A549 (cell line): ENCODE data around the gene CUL9. TPM values are rescaled to one million over a fixed set of nuclear protein-coding genes. Genes with fewer than 3 reads are reported as not detected.
A peak's percentile ranks its signal among the peaks of the same experiment; 100 is the strongest.

ENCODE experiments used
- ATAC-seq, 2 experiments: fragments of 200-7000 bp in 1 of 2; fragments of >200 bp in 1 of 2; cut with Nextera tagmentation in 1 of 2; cut with Tn5 transposase in 1 of 2; 3 replicates each; pipeline versions ENCODE4 v1.8.0 to v1.9.1; 2018 to 2020; ENCODE audit warnings: mild to moderate bottlenecking in 1 of 2, moderate library complexity in 1 of 2
- CTCF ChIA-PET: fragments of 300-600 bp; sonication (Branson Sonifier 250); formaldehyde crosslinking; extraction: SDS; loops from one replicate; lab custom pipeline; 2021; ENCODE audit warnings: antibody characterized with exemption, inconsistent platforms; lab: Yijun Ruan, JAX
- POLR2A ChIA-PET: fragments of 350-600 bp; formaldehyde crosslinking; extraction: SDS; loops from one replicate; lab custom pipeline; 2021; ENCODE audit warnings: antibody characterized with exemption, inconsistent platforms; lab: Yijun Ruan, JAX
- DNase-seq, 2 experiments: peaks; one replicate each; pipeline versions ENCODE4 v3.0.0 to v3.0.0-alpha.2; 2011 to 2016; ENCODE audit warnings: low read depth in 1 of 2, low spot score in 1 of 2
- FAIRE-seq: peaks from 2 replicates; lab custom pipeline; 2011; peaks lifted over from hg19 to GRCh38; lab: Jason Lieb, UNC
- H3K27ac ChIP-seq, 2 experiments: fragments of >200 bp; sonication (Bioruptor Twin); formaldehyde crosslinking; 3 replicates each; pipeline ENCODE4 v1.5.1; 2016 to 2017
- H3K4me1 ChIP-seq: fragments of >200 bp; sonication (Bioruptor Twin); formaldehyde crosslinking; 3 replicates; pipeline ENCODE4 v1.6.1; 2016
- H3K4me2 ChIP-seq: fragments of >200 bp; sonication (Bioruptor Twin); formaldehyde crosslinking; 3 replicates; pipeline ENCODE4 v1.6.1; 2016
- H3K4me3 ChIP-seq: fragments of >200 bp; sonication (Bioruptor Twin); formaldehyde crosslinking; 3 replicates; pipeline ENCODE4 v1.5.1; 2016
- H3K9me3 ChIP-seq: fragments of >200 bp; sonication (Bioruptor Twin); formaldehyde crosslinking; 3 replicates; pipeline ENCODE4 v1.6.1; 2016
- CBX2 ChIP-seq: fragments of 200-600 bp; sonication (generic); IDR thresholded peaks from 2 replicates; pipeline ENCODE4 v1.6.1; 2016; ENCODE audit warnings: low read depth, mild to moderate bottlenecking, borderline replicate concordance
- CEBPB ChIP-seq, 2 experiments: fragments of >200 bp in 1 of 2; sonication (Bioruptor Twin) in 1 of 2; formaldehyde crosslinking in 1 of 2; IDR thresholded peaks; 2 replicates each; pipeline ENCODE4 v1.6.1; 2012 to 2016
- EHMT2 ChIP-seq: fragments of 200-600 bp; sonication (generic); IDR thresholded peaks from 2 replicates; pipeline ENCODE4 v1.6.1; 2016; ENCODE audit warnings: antibody characterized with exemption, low read depth, mild to moderate bottlenecking, moderate library complexity
- ESRRA ChIP-seq: fragments of 150-350 bp; IDR thresholded peaks from 2 replicates; pipeline ENCODE4 v1.6.1; 2014; ENCODE audit warnings: mild to moderate bottlenecking, low read length, borderline replicate concordance
- FOSB ChIP-seq: fragments of 250-450 bp; sonication (Bioruptor Pico); IDR thresholded peaks from 2 replicates; pipeline ENCODE4 v1.5.0; 2020; ENCODE audit warnings: mild to moderate bottlenecking, moderate library complexity
- FOXS1 ChIP-seq: fragments of 250-450 bp; sonication (Bioruptor Pico); IDR thresholded peaks from 2 replicates; pipeline ENCODE4 v1.5.0; 2020; ENCODE audit warnings: mild to moderate bottlenecking, moderate library complexity
- HOXA7 ChIP-seq: fragments of 250-450 bp; sonication (Bioruptor Pico); IDR thresholded peaks from 2 replicates; pipeline ENCODE4 v1.5.0; 2020; ENCODE audit warnings: mild to moderate bottlenecking, moderate library complexity
- MAZ ChIP-seq: fragments of 150-350 bp; IDR thresholded peaks from 2 replicates; pipeline ENCODE4 v1.6.1; 2014; ENCODE audit warnings: antibody characterized with exemption, low read depth, low read length, borderline replicate concordance
- NFE2L2 ChIP-seq: fragments of 150-350 bp; conservative IDR thresholded peaks from 2 replicates; pipeline ENCODE4 v1.6.1; 2014; ENCODE audit warnings: low read length
- PHF8 ChIP-seq: fragments of 200-600 bp; sonication (generic); IDR thresholded peaks from 2 replicates; pipeline ENCODE4 v1.6.1; 2016; ENCODE audit warnings: low read depth, mild to moderate bottlenecking, antibody characterized with exemption, moderate library complexity, borderline replicate concordance
- POLR2AphosphoS2 ChIP-seq: conservative IDR thresholded peaks from 2 replicates; pipeline ENCODE4 v1.6.1; 2012; ENCODE audit warnings: low read length, improper control_type of control experiment, inconsistent platforms
- RCOR1 ChIP-seq: fragments of 150-350 bp; IDR thresholded peaks from 2 replicates; pipeline ENCODE4 v1.6.1; 2014; ENCODE audit warnings: antibody characterized with exemption, low read length, low read depth
- RNF2 ChIP-seq: fragments of 200-600 bp; sonication (generic); IDR thresholded peaks from 2 replicates; pipeline ENCODE4 v1.6.1; 2016; ENCODE audit warnings: low read depth, mild to moderate bottlenecking, antibody characterized with exemption, moderate library complexity, borderline replicate concordance
- SMC3 ChIP-seq: fragments of >200 bp; sonication (Bioruptor Twin); formaldehyde crosslinking; IDR thresholded peaks from 3 replicates; pipeline ENCODE4 v1.6.1; 2018; ENCODE audit warnings: inconsistent platforms
- SREBF2 ChIP-seq: fragments of 450-650 bp; IDR thresholded peaks from 2 replicates; pipeline ENCODE4 v1.6.1; 2014; ENCODE audit warnings: mild to moderate bottlenecking, moderate library complexity
- ZFP36 ChIP-seq: fragments of 450-650 bp; IDR thresholded peaks from 2 replicates; pipeline ENCODE4 v1.6.1; 2014; ENCODE audit warnings: borderline replicate concordance; ENCODE audit not compliant: partially characterized antibody
- ZSCAN20 ChIP-seq: fragments of 250-450 bp; sonication (Bioruptor Pico); IDR thresholded peaks from 2 replicates; pipeline ENCODE4 v1.8.0; 2022; ENCODE audit warnings: mild to moderate bottlenecking, moderate library complexity
- WGBS: methylation state at CpG from one replicate; pipeline ENCODE4 v1.1.6; 2017; ENCODE audit errors: missing lambda C conversion rate; 5-methylcytosine and 5-hydroxymethylcytosine counted together
- polyA plus RNA-seq, 4 experiments: library from polyadenylated mRNA; depleted of rRNA in 3 of 4; stranded (reverse); fragments of >200 nt; fragmentation: RNase III in 1 of 4; extraction: RNeasy Plus Mini Kit Qiagen cat#74134 plus additional on column Dnase treatment in 1 of 4; gene quantifications; 2 replicates in 3 of 4; 3 replicates in 1 of 4; pipeline ENCODE4 v1.2.3, GENCODE V29; 2011 to 2017
- TF ChIP-seq, protein P1 (sequence below): IDR thresholded peaks from 2 replicates; pipeline ENCODE4 v1.6.1; 2012; ENCODE audit warnings: low read depth, borderline replicate concordance
- TF ChIP-seq, protein P2 (sequence below): fragments of 200-600 bp; sonication (generic); IDR thresholded peaks from 2 replicates; pipeline ENCODE4 v1.6.1; 2016; ENCODE audit warnings: antibody characterized with exemption, mild to moderate bottlenecking, moderate library complexity
- TF ChIP-seq, protein P3 (sequence below): fragments of >200 bp; sonication (Bioruptor Twin); formaldehyde crosslinking; IDR thresholded peaks from 2 replicates; pipeline ENCODE4 v1.6.1; 2016
- TF ChIP-seq, protein P4 (sequence below): IDR thresholded peaks from 2 replicates; pipeline ENCODE4 v1.6.1; 2012
- TF ChIP-seq, protein P5 (sequence below): IDR thresholded peaks from 2 replicates; pipeline ENCODE4 v1.6.1; 2012
- TF ChIP-seq, protein P6 (sequence below): fragments of 250-450 bp; sonication (Bioruptor Pico); IDR thresholded peaks from 2 replicates; pipeline ENCODE4 v1.5.0; 2020; ENCODE audit warnings: low read depth, mild to moderate bottlenecking, moderate library complexity

Gene CUL9
- polyA plus RNA-seq, 2 of the 4 experiments (the other 2 are of a cell fraction) = 11.3 to 12.5 TPM

DNA sequence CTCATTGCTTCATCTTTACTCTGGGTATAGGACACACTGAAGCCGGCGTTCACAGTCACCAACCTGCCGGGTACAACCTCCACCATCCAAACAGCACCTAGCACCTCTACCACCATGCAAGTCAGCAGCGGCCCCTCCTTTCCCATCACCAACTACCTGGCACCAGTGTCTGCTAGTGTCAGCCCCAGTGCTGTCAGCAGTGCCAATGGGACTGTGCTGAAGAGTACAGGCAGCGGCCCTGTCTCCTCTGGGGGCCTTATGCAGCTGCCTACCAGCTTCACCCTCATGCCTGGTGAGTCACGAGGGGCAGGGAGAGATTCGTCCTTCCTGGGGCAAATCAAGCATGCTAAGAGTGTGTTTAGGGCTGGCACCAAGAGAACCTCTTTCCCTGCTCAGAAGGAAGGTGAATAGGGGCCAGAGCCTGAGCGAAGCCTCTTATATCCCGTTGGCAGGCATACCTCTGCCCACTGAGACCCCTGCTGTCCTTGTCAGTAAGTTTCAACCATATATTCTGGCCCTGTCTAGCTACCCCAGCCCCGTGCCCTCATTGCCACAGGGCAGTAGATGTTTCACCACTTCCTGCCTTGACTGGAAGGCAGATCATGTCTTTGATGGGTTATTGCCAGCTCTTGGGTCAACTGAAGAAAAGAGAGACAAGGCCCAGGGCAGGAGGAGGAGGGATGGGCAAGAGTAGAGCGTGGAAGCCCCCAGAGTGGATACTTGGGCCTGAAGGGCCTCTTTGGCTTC lies 6.1 kb upstream of the CUL9 start:
- Histone ChIP-seq H3K4me3 (no peak overlapping the region), H3K4me2 (no peak overlapping the region), H3K27ac (peak overlapping the region in 1 of 2 experiments; percentile 55; a peak in 1 of 6 replicates), H3K9me3 (no peaks in the 10 kb centered on the region), H3K4me1 (peaks cover 26% of the 10 kb centered on the region)
- FAIRE-seq (no peak), ATAC-seq (no peak), DNase-seq (no peak)
- TF ChIP-seq, protein P1, sequence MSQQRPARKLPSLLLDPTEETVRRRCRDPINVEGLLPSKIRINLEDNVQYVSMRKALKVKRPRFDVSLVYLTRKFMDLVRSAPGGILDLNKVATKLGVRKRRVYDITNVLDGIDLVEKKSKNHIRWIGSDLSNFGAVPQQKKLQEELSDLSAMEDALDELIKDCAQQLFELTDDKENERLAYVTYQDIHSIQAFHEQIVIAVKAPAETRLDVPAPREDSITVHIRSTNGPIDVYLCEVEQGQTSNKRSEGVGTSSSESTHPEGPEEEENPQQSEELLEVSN = no peak
- TF ChIP-seq, protein P2, sequence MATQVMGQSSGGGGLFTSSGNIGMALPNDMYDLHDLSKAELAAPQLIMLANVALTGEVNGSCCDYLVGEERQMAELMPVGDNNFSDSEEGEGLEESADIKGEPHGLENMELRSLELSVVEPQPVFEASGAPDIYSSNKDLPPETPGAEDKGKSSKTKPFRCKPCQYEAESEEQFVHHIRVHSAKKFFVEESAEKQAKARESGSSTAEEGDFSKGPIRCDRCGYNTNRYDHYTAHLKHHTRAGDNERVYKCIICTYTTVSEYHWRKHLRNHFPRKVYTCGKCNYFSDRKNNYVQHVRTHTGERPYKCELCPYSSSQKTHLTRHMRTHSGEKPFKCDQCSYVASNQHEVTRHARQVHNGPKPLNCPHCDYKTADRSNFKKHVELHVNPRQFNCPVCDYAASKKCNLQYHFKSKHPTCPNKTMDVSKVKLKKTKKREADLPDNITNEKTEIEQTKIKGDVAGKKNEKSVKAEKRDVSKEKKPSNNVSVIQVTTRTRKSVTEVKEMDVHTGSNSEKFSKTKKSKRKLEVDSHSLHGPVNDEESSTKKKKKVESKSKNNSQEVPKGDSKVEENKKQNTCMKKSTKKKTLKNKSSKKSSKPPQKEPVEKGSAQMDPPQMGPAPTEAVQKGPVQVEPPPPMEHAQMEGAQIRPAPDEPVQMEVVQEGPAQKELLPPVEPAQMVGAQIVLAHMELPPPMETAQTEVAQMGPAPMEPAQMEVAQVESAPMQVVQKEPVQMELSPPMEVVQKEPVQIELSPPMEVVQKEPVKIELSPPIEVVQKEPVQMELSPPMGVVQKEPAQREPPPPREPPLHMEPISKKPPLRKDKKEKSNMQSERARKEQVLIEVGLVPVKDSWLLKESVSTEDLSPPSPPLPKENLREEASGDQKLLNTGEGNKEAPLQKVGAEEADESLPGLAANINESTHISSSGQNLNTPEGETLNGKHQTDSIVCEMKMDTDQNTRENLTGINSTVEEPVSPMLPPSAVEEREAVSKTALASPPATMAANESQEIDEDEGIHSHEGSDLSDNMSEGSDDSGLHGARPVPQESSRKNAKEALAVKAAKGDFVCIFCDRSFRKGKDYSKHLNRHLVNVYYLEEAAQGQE = no peak
- TF ChIP-seq, protein P3, sequence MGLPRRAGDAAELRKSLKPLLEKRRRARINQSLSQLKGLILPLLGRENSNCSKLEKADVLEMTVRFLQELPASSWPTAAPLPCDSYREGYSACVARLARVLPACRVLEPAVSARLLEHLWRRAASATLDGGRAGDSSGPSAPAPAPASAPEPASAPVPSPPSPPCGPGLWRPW = no peak
- TF ChIP-seq HOXA7 (CRISPR knock-in tag) (no peak), FOXS1 (CRISPR knock-in tag) (no peak), SMC3 (no peak), SREBF2 (no peak), MAZ (no peak), ZSCAN20 (CRISPR knock-in tag) (no peak)
- TF ChIP-seq, protein P4, sequence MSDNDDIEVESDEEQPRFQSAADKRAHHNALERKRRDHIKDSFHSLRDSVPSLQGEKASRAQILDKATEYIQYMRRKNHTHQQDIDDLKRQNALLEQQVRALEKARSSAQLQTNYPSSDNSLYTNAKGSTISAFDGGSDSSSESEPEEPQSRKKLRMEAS = no peak
- TF ChIP-seq, protein P5, sequence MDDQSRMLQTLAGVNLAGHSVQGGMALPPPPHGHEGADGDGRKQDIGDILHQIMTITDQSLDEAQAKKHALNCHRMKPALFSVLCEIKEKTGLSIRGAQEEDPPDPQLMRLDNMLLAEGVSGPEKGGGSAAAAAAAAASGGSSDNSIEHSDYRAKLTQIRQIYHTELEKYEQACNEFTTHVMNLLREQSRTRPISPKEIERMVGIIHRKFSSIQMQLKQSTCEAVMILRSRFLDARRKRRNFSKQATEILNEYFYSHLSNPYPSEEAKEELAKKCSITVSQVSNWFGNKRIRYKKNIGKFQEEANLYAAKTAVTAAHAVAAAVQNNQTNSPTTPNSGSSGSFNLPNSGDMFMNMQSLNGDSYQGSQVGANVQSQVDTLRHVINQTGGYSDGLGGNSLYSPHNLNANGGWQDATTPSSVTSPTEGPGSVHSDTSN = no peak
- ChIA-PET CTCF (interaction anchor here (1.0 to 1.6 kb wide), 5 partner anchors 10 to 330 kb away, joined by 3 to 5 read pairs (median 3); no protein-coding TSS in a partner anchor), POLR2A (no interaction called here)
- 90% methylated on average over 6 of the region's 11 CpGs for WGBS

DNA sequence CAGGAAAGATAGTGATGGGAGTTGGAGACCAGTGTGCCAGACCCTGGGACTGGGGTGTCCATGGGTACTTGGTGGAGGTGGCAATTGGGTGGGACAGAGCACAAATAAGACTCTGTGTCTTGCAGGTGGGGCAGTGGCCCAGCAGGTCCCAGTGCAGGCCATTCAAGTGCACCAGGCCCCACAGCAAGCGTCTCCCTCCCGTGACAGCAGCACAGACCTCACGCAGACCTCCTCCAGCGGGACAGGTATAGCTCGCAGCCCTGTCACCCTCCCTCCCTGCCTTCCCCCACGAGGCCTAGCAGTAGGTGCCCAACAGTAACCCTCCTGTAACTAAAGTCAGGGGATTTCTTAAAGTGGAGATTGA lies 5.6 kb upstream of the CUL9 start:
- CTCF ChIA-PET = interaction anchor here (1.4 to 1.6 kb wide), 2 partner anchors 33 to 275 kb away, joined by 5 read pairs; no protein-coding TSS in a partner anchor

More for the DNA sequence above, 5.6 kb upstream of the CUL9 start:
- Histone ChIP-seq H3K9me3 (no peaks in the 10 kb centered on the region), H3K4me3 (no peak overlapping the region), H3K4me1 (peaks cover 31% of the 10 kb centered on the region), H3K27ac (no peak overlapping the region), H3K4me2 (no peak overlapping the region)
- no peak for ATAC-seq
- no peak for FAIRE-seq
- WGBS = no CpG with 5 or more reads among the region's 6 CpGs
- POLR2A ChIA-PET = interaction anchor here (0.6 kb wide), 1 partner anchor 26 kb away, joined by 3 read pairs; no protein-coding TSS in a partner anchor
- DNase-seq = no peak
- TF ChIP-seq RNF2 (no peak), ESRRA (no peak), NFE2L2 (no peak), FOXS1 (CRISPR knock-in tag) (no peak), FOSB (no peak), CBX2 (no peak), RCOR1 (no peak), ZFP36 (no peak), PHF8 (no peak), SREBF2 (no peak), POLR2AphosphoS2 (no peak), CEBPB (IDR thresholded peaks at IDR 0.05) (no peak), EHMT2 (no peak)
- TF ChIP-seq, protein P5 = no peak
- TF ChIP-seq, protein P6, sequence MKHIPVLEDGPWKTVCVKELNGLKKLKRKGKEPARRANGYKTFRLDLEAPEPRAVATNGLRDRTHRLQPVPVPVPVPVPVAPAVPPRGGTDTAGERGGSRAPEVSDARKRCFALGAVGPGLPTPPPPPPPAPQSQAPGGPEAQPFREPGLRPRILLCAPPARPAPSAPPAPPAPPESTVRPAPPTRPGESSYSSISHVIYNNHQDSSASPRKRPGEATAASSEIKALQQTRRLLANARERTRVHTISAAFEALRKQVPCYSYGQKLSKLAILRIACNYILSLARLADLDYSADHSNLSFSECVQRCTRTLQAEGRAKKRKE (CRISPR knock-in tag) = no peak
